ENCODE results near the gene SAMSN1. TPM values are rescaled to one million over a fixed set of nuclear protein-coding genes. Genes with fewer than 3 reads are reported as not detected.
A peak's percentile ranks its signal among the peaks of the same experiment; 100 is the strongest.

SAMSN1 gene
- 42.9 TPM for total RNA-seq
- 40.4 TPM for polyA plus RNA-seq
- long read RNA-seq, donor 1: 0 reads
- long read RNA-seq, donor 2, transcript SAMSN1-204 (8 exons, 1,888 nt): major isoform, 10 of 10 reads
- long read RNA-seq, donor 2, partial matches to known transcripts: 0 of 10 reads
- long read RNA-seq, donor 2, other reads (novel, unspliced or antisense): 0 of 10 reads
- long read RNA-seq, donor 3, transcript SAMSN1-204 (8 exons, 1,888 nt): major isoform, 12 of 12 reads
- long read RNA-seq, donor 3, partial matches to known transcripts: 0 of 12 reads
- long read RNA-seq, donor 3, other reads (novel, unspliced or antisense): 0 of 12 reads
- long read RNA-seq, donor 4, transcript SAMSN1-204 (8 exons, 1,888 nt): major isoform, 10 of 10 reads
- long read RNA-seq, donor 4, partial matches to known transcripts: 0 of 10 reads
- long read RNA-seq, donor 4, other reads (novel, unspliced or antisense): 0 of 10 reads
- long read RNA-seq, donor 5, transcript SAMSN1-204 (8 exons, 1,888 nt): major isoform, 22 of 22 reads
- long read RNA-seq, donor 5, partial matches to known transcripts: 0 of 22 reads
- long read RNA-seq, donor 5, other reads (novel, unspliced or antisense): 0 of 22 reads
- long read RNA-seq, donor 6, partial matches to known transcripts: 0 of 4 reads
- long read RNA-seq, donor 6, other reads (novel, unspliced or antisense): 0 of 4 reads
- long read RNA-seq, donor 7, transcript SAMSN1-204 (8 exons, 1,888 nt): major isoform, 20 of 27 reads
- long read RNA-seq, donor 7, partial matches to known transcripts: 7 of 27 reads
- long read RNA-seq, donor 7, other reads (novel, unspliced or antisense): 0 of 27 reads
- long read RNA-seq, donor 8, transcript SAMSN1-204 (8 exons, 1,888 nt): major isoform, 7 of 7 reads
- long read RNA-seq, donor 8, partial matches to known transcripts: 0 of 7 reads
- long read RNA-seq, donor 8, other reads (novel, unspliced or antisense): 0 of 7 reads
- long read RNA-seq, donor 9, transcript SAMSN1-204 (8 exons, 1,888 nt): major isoform, 9 of 9 reads
- long read RNA-seq, donor 9, partial matches to known transcripts: 0 of 9 reads
- long read RNA-seq, donor 9, other reads (novel, unspliced or antisense): 0 of 9 reads
- long read RNA-seq, donor 10, transcript SAMSN1-204 (8 exons, 1,888 nt): major isoform, 12 of 12 reads
- long read RNA-seq, donor 10, partial matches to known transcripts: 0 of 12 reads
- long read RNA-seq, donor 10, other reads (novel, unspliced or antisense): 0 of 12 reads

- peak within 1 kb of the TSS; percentile 47 to 50 for H3K4me3 ChIP-seq (ENCODE audit: low read length in 2 of 2)
- H3K27me3 ChIP-seq (ENCODE audit: control insufficient read depth in 2 of 2, insufficient read depth in 1 of 2, low read length in 1 of 2): no peaks in the 10 kb centered on the region
- no peaks in the 10 kb centered on the region for H3K36me3 ChIP-seq (ENCODE audit: control insufficient read depth in 2 of 2, insufficient read depth in 2 of 2, low read length in 1 of 2)
- peaks cover 0 to 10% of the 10 kb centered on the region in 2 donors for H3K4me1 ChIP-seq (ENCODE audit: control insufficient read depth in 2 of 2, insufficient read depth in 2 of 2, low read length in 2 of 2)
- DNase-seq (ENCODE audit: low read depth in 6 of 9, low spot score in 9 of 9): peak; percentile 45 to 90 (median 72)
- H3K9me3 ChIP-seq (ENCODE audit: control insufficient read depth in 2 of 2, insufficient read depth in 1 of 2, low read length in 1 of 2): no peaks in the 10 kb centered on the region
- 6% methylated on average over 1 of the region's 1 CpG for WGBS
- H3K27ac ChIP-seq (ENCODE audit: low read depth in 1 of 2, low read length in 1 of 2): peak within 1 kb of the TSS in 1 of 2 donors; percentile 81
Observed at GRCh38 chr21:14545906-14546480, at the start of gene SAMSN1. SAMSN1 (minus strand) TSS chr21:14546315; CDS start chr21:14546261, 54 bp downstream.

- Histone ChIP-seq H3K4me3 (ENCODE audit: low read length in 2 of 2) (no peak overlapping the region), H3K27me3 (ENCODE audit: control insufficient read depth in 2 of 2, insufficient read depth in 1 of 2, low read length in 1 of 2) (no peaks in the 10 kb centered on the region), H3K36me3 (ENCODE audit: control insufficient read depth in 2 of 2, insufficient read depth in 2 of 2, low read length in 1 of 2) (no peaks in the 10 kb centered on the region), H3K9me3 (ENCODE audit: control insufficient read depth in 2 of 2, insufficient read depth in 1 of 2, low read length in 1 of 2) (no peaks in the 10 kb centered on the region), H3K27ac (ENCODE audit: low read depth in 1 of 2, low read length in 1 of 2) (no peak overlapping the region), H3K4me1 (ENCODE audit: control insufficient read depth in 2 of 2, insufficient read depth in 2 of 2, low read length in 2 of 2) (no peaks in the 10 kb centered on the region)
- WGBS: 96% methylated on average over 1 of the region's 1 CpG
- no peak for DNase-seq (ENCODE audit: low read depth in 6 of 9, low spot score in 9 of 9)
Observed at GRCh38 chr21:14595449-14595848, 49.3 kb upstream of the SAMSN1 start.

- Histone ChIP-seq H3K4me1 (ENCODE audit: control insufficient read depth in 2 of 2, insufficient read depth in 2 of 2, low read length in 2 of 2) (no peaks in the 10 kb centered on the region), H3K9me3 (ENCODE audit: control insufficient read depth in 2 of 2, insufficient read depth in 1 of 2, low read length in 1 of 2) (no peaks in the 10 kb centered on the region), H3K36me3 (ENCODE audit: control insufficient read depth in 2 of 2, insufficient read depth in 2 of 2, low read length in 1 of 2) (no peaks in the 10 kb centered on the region), H3K27ac (ENCODE audit: low read depth in 1 of 2, low read length in 1 of 2) (no peak overlapping the region), H3K4me3 (ENCODE audit: low read length in 2 of 2) (no peak overlapping the region), H3K27me3 (ENCODE audit: control insufficient read depth in 2 of 2, insufficient read depth in 1 of 2, low read length in 1 of 2) (no peaks in the 10 kb centered on the region)
- DNase-seq (ENCODE audit: low read depth in 6 of 9, low spot score in 9 of 9): no peak
- WGBS: 98% methylated on average over 2 of the region's 2 CpGs
Observed at GRCh38 chr21:14594967-14595366, 48.9 kb upstream of the SAMSN1 start.

GRCh38 chr21:14593230-14593629, 47.1 kb upstream of the SAMSN1 start:
- no peak for DNase-seq (ENCODE audit: low read depth in 6 of 9, low spot score in 9 of 9)
- Histone ChIP-seq H3K9me3 (ENCODE audit: control insufficient read depth in 2 of 2, insufficient read depth in 1 of 2, low read length in 1 of 2) (no peaks in the 10 kb centered on the region), H3K27me3 (ENCODE audit: control insufficient read depth in 2 of 2, insufficient read depth in 1 of 2, low read length in 1 of 2) (no peaks in the 10 kb centered on the region), H3K36me3 (ENCODE audit: control insufficient read depth in 2 of 2, insufficient read depth in 2 of 2, low read length in 1 of 2) (no peaks in the 10 kb centered on the region), H3K27ac (ENCODE audit: low read depth in 1 of 2, low read length in 1 of 2) (no peak overlapping the region), H3K4me1 (ENCODE audit: control insufficient read depth in 2 of 2, insufficient read depth in 2 of 2, low read length in 2 of 2) (no peaks in the 10 kb centered on the region), H3K4me3 (ENCODE audit: low read length in 2 of 2) (no peak overlapping the region)

- Histone ChIP-seq H3K27ac (ENCODE audit: low read depth in 1 of 2, low read length in 1 of 2) (no peak overlapping the region), H3K4me1 (ENCODE audit: control insufficient read depth in 2 of 2, insufficient read depth in 2 of 2, low read length in 2 of 2) (no peaks in the 10 kb centered on the region), H3K27me3 (ENCODE audit: control insufficient read depth in 2 of 2, insufficient read depth in 1 of 2, low read length in 1 of 2) (no peaks in the 10 kb centered on the region), H3K9me3 (ENCODE audit: control insufficient read depth in 2 of 2, insufficient read depth in 1 of 2, low read length in 1 of 2) (no peaks in the 10 kb centered on the region), H3K36me3 (ENCODE audit: control insufficient read depth in 2 of 2, insufficient read depth in 2 of 2, low read length in 1 of 2) (no peaks in the 10 kb centered on the region), H3K4me3 (ENCODE audit: low read length in 2 of 2) (no peak overlapping the region)
- WGBS: 96% methylated on average over 4 of the region's 4 CpGs
- DNase-seq (ENCODE audit: low read depth in 6 of 9, low spot score in 9 of 9): no peak
Observed at GRCh38 chr21:14592296-14593000, 46.3 kb upstream of the SAMSN1 start.

- H3K9me3 ChIP-seq (ENCODE audit: control insufficient read depth in 2 of 2, insufficient read depth in 1 of 2, low read length in 1 of 2): no peaks in the 10 kb centered on the region
- peak overlapping the region in 1 of 2 donors; percentile 32 for H3K27ac ChIP-seq (ENCODE audit: low read depth in 1 of 2, low read length in 1 of 2)
Observed at GRCh38 chr21:14591882-14592281, 45.8 kb upstream of the SAMSN1 start.

GRCh38 chr21:14591377-14591776, 45.3 kb upstream of the SAMSN1 start:
- peak overlapping the region in 1 of 2 donors; percentile 32 for H3K27ac ChIP-seq (ENCODE audit: low read depth in 1 of 2, low read length in 1 of 2)

More at GRCh38 chr21:14591882-14592281, 45.8 kb upstream of the SAMSN1 start:
- no peaks in the 10 kb centered on the region for H3K4me1 ChIP-seq (ENCODE audit: control insufficient read depth in 2 of 2, insufficient read depth in 2 of 2, low read length in 2 of 2)
- 94% methylated on average over 2 of the region's 2 CpGs for WGBS
- no peaks in the 10 kb centered on the region for H3K36me3 ChIP-seq (ENCODE audit: control insufficient read depth in 2 of 2, insufficient read depth in 2 of 2, low read length in 1 of 2)
- DNase-seq (ENCODE audit: low read depth in 6 of 9, low spot score in 9 of 9): peak in 1 of 9 donors; percentile 45
- H3K4me3 ChIP-seq (ENCODE audit: low read length in 2 of 2): no peak overlapping the region
- no peaks in the 10 kb centered on the region for H3K27me3 ChIP-seq (ENCODE audit: control insufficient read depth in 2 of 2, insufficient read depth in 1 of 2, low read length in 1 of 2)

GRCh38 chr21:14589855-14590563, 43.9 kb upstream of the SAMSN1 start:
- WGBS: 83% methylated on average over 7 of the region's 7 CpGs
- H3K27ac ChIP-seq (ENCODE audit: low read depth in 1 of 2, low read length in 1 of 2): no peak overlapping the region

More at GRCh38 chr21:14591377-14591776, 45.3 kb upstream of the SAMSN1 start:
- no peak overlapping the region for H3K4me3 ChIP-seq (ENCODE audit: low read length in 2 of 2)
- DNase-seq (ENCODE audit: low read depth in 6 of 9, low spot score in 9 of 9): no peak
- H3K4me1 ChIP-seq (ENCODE audit: control insufficient read depth in 2 of 2, insufficient read depth in 2 of 2, low read length in 2 of 2): no peaks in the 10 kb centered on the region
- H3K27me3 ChIP-seq (ENCODE audit: control insufficient read depth in 2 of 2, insufficient read depth in 1 of 2, low read length in 1 of 2): no peaks in the 10 kb centered on the region
- no peaks in the 10 kb centered on the region for H3K36me3 ChIP-seq (ENCODE audit: control insufficient read depth in 2 of 2, insufficient read depth in 2 of 2, low read length in 1 of 2)
- H3K9me3 ChIP-seq (ENCODE audit: control insufficient read depth in 2 of 2, insufficient read depth in 1 of 2, low read length in 1 of 2): no peaks in the 10 kb centered on the region

More at GRCh38 chr21:14589855-14590563, 43.9 kb upstream of the SAMSN1 start:
- Histone ChIP-seq H3K4me3 (ENCODE audit: low read length in 2 of 2) (no peak overlapping the region), H3K4me1 (ENCODE audit: control insufficient read depth in 2 of 2, insufficient read depth in 2 of 2, low read length in 2 of 2) (no peaks in the 10 kb centered on the region), H3K27me3 (ENCODE audit: control insufficient read depth in 2 of 2, insufficient read depth in 1 of 2, low read length in 1 of 2) (no peaks in the 10 kb centered on the region), H3K9me3 (ENCODE audit: control insufficient read depth in 2 of 2, insufficient read depth in 1 of 2, low read length in 1 of 2) (no peaks in the 10 kb centered on the region), H3K36me3 (ENCODE audit: control insufficient read depth in 2 of 2, insufficient read depth in 2 of 2, low read length in 1 of 2) (no peaks in the 10 kb centered on the region)
- no peak for DNase-seq (ENCODE audit: low read depth in 6 of 9, low spot score in 9 of 9)

All from thymus (tissue), 14 donors.